Measurements from ENCODE around the gene RNU6-1.
A peak's percentile ranks its signal among the peaks of the same experiment; 100 is the strongest.

Gene RNU6-1

DNA sequence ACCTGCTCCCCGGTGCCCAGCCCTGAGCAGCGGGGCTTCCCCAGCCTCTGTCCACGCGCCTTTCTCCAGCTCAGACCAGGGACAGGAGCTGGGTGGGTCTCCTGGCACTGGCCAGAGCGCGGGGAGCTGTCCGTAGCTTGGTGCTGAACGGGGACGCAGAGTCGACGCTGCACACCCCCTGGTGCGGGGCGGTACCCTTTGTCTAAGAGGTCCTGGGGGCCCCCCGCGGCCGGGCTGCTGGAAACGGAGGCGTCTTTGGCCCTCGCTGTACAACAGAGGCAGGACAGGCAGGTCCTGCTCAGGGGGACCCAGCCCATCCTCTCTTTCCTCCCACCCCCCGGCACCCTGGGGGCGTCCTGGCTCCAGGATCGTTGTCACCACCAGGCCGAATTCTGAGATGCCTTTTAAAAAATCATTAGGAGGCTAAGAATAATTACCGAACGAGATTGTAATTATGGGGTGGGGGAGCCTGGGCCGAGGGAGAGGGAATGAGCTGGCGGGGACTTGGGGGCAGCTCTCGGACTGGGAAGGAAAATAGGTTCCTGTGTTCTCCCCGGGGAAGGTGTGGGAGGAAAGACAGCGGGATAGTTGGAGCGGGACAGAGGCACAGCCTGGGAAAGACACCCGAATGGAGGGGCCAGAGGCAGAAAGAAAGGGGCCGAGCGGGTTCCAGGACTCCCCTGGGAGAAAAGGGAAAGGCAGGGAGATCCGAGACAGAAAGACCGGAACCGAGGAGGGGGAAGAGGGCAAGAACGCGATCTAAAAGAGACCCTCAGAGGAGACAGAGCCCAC lies 18.7 kb downstream of the RNU6-1 start:
- ChIA-PET CTCF (interaction anchor here (0.7 kb wide), 1 partner anchor 162 kb away, joined by 3 read pairs; no protein-coding TSS in a partner anchor), POLR2A (ENCODE audit: low non-redundant PET) (no interaction called here)
- peak; percentile 76 for DNase-seq (ENCODE audit: low spot score)
- TF ChIP-seq, protein P1, sequence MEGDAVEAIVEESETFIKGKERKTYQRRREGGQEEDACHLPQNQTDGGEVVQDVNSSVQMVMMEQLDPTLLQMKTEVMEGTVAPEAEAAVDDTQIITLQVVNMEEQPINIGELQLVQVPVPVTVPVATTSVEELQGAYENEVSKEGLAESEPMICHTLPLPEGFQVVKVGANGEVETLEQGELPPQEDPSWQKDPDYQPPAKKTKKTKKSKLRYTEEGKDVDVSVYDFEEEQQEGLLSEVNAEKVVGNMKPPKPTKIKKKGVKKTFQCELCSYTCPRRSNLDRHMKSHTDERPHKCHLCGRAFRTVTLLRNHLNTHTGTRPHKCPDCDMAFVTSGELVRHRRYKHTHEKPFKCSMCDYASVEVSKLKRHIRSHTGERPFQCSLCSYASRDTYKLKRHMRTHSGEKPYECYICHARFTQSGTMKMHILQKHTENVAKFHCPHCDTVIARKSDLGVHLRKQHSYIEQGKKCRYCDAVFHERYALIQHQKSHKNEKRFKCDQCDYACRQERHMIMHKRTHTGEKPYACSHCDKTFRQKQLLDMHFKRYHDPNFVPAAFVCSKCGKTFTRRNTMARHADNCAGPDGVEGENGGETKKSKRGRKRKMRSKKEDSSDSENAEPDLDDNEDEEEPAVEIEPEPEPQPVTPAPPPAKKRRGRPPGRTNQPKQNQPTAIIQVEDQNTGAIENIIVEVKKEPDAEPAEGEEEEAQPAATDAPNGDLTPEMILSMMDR (conservative IDR thresholded peaks at IDR 0.05; ENCODE audit: low read depth), result no peak
- H3K27ac ChIP-seq, result no peak overlapping the region

DNA sequence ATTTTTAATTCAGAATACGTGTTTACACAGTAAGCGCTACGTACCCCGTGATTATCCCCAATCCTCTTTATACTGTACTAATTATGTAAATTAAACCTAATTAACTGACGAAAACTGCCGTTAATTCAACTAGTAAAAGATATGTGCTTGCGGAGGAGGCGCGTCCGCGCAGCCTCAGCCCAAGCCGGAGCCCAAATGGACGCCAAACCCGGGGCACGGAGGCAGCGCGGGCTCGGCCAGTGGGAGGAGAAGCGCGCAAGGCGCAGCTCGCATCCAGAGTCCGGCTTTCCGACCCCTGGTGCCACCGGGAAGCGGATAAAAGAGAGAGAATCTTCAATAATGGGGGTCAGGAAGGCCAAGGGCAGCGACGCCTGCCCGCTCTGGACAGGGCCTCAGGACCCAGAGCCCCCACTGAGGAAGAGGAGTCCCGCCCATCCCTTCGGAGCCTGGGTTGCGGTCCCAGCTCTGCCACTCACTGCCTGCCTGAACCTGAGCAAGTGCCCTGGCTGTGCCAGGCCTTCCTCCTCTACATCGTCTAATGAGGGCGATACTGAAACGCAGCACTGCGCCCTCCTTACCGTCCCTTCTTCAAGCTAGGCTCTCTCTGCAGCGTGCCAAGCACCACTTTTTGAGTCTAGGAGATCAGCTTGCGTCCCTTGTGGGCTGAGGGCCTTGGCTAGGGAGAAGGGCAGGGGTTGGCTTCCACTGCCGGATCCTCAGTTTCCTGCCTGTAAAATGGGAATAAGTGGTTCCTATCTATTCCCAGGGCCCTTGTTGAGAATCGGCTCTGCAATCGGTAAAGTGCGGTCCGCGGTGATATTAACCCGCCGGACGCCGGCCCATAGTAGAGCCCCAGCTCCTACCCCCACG lies 19.5 kb downstream of the RNU6-1 start:
- DNase-seq (ENCODE audit: low spot score), result no peak
- ChIA-PET POLR2A (ENCODE audit: low non-redundant PET) (no interaction called here), CTCF (interaction anchor here (0.6 to 0.7 kb wide), 2 partner anchors 89 to 315 kb away, joined by 3 to 4 read pairs; no protein-coding TSS in a partner anchor)
- TF ChIP-seq, protein P1 (conservative IDR thresholded peaks at IDR 0.05; ENCODE audit: low read depth), result no peak
- H3K27ac ChIP-seq, result no peak overlapping the region

DNA sequence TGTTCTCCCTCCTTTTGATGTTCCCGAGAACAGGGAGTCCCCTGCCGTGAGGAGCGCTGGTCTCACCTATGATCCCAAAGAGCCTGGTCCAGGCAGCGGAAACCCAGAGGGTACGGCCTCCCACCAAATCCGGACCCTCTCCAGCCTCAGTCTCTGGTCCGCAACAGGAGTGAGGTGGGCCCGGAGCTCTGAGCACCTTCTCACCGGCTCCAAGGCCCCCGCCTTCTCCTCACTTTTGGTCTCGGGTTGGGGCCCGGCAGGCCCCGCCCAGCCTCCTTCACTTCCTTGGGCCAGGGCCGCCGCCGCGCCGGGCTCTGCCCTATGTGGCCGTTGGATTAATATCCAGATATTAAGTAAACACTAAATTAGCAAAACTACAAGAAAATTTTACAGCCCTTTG lies 20.2 kb downstream of the RNU6-1 start:
- no peak for DNase-seq (ENCODE audit: low spot score)
- ChIA-PET POLR2A (ENCODE audit: low non-redundant PET) (no interaction called here), CTCF (interaction anchor here (0.7 kb wide), 1 partner anchor 315 kb away, joined by 3 read pairs; no protein-coding TSS in a partner anchor)
- H3K27ac ChIP-seq, result no peak overlapping the region
- TF ChIP-seq, protein P1 (conservative IDR thresholded peaks at IDR 0.05; ENCODE audit: low read depth), result no peak

DNA sequence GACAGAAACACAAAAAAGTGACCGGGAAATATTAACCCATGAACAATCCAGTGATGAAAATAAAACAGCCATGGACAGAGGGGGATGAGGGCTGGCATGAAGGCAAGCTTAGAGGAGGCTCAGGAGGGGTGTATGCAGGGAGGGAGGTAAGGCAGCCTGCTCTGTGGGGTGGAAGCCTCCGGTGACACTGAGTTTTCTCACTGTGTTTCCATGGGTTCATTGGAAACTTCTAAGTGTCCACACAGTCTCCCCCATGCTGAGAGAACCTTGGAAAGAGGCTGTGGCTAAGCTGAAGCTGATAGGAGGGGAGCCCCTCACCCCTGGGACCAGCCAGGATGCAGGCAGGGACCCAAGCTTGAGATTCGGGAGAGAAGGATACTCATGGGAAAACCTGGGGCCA lies 21.4 kb downstream of the RNU6-1 start:
- ChIA-PET POLR2A (ENCODE audit: low non-redundant PET) (no interaction called here), CTCF (interaction anchor here (0.6 kb wide), 1 partner anchor 777 kb away, joined by 5 read pairs; no protein-coding TSS in a partner anchor)
- H3K27ac ChIP-seq, result no peak overlapping the region
- TF ChIP-seq, protein P1 (conservative IDR thresholded peaks at IDR 0.05; ENCODE audit: low read depth), result no peak
- DNase-seq (ENCODE audit: low spot score), result no peak

DNA sequence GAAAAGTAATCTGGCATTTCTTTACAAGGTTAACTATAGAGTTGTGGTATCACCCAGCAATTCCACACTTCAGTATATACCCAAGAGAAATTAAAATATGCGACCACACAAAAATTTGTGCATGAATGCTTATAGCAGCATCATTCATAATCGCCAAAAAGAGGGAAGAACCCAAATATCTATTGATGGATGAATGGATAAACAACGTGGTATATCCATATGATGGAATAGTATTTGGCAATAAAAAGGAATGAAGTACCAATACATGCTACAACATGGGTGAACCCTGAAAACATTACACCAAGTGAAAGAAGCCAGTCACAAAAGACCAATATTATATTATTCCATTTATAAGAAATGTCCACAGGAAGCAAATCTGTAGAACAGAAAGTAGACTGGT lies 23.2 kb downstream of the RNU6-1 start:
- DNase-seq (ENCODE audit: low spot score), result no peak
- CTCF ChIA-PET, result no interaction called here
- H3K27ac ChIP-seq, result no peak overlapping the region
- POLR2A ChIA-PET (ENCODE audit: low non-redundant PET), result no interaction called here
- TF ChIP-seq, protein P1 (conservative IDR thresholded peaks at IDR 0.05; ENCODE audit: low read depth), result no peak

DNA sequence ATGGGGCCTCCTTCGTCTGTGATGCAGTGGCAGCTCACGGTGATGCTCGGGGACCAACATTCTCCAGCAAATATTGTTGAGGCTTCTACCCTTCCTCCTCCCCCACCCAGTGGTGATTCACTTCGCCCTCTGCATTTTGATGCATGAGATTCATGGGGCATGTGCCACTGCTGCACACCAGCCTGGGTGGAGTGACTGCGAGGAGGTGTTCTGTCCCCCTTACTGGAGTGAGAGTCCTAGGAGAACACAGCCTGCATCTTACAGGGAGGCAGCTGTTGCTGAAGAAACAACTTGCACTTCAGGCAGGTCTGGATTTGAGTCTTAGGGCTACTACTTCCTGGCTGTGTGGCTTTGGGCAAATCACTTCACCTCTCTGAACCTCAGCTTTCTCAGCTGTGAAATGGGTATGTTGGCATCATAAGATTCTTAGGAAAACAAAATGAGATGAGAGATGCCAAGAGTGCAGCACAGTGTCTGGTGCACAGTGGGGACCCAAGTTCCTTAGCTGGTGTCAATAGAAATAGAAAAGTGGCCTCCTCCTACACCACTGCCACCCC lies 24.7 kb downstream of the RNU6-1 start:
- TF ChIP-seq, protein P1 (conservative IDR thresholded peaks at IDR 0.05; ENCODE audit: low read depth), result no peak
- DNase-seq (ENCODE audit: low spot score), result no peak
- POLR2A ChIA-PET (ENCODE audit: low non-redundant PET), result no interaction called here
- CTCF ChIA-PET, result interaction anchor here (0.8 kb wide), 1 partner anchor 339 kb away, joined by 4 read pairs; no protein-coding TSS in a partner anchor
- no peak overlapping the region for H3K27ac ChIP-seq

All from RWPE1 (cell line).